ENCODE data around the gene ANKUB1.

Gene ANKUB1

DNA sequence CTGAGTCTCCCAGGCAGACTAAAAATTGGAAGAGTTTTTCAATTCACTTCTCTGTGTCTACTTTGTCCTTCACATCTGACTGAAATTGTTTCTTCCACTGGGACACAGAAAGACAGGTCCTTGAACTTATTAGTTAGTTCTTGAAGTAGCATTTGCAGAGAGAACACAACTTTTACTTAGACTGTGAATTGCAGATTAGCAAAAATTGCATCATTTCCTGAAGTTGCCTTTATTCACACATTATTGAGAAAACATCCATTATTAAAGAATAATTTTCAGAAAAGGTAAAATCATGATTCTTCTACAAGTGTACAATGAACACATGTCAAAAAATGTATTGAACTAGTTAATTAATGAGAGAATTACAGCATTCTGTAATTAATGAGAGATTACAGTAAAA lies 38.6 kb downstream of the ANKUB1 start:
- no peak for DNase-seq (ENCODE audit: low read depth)

DNA sequence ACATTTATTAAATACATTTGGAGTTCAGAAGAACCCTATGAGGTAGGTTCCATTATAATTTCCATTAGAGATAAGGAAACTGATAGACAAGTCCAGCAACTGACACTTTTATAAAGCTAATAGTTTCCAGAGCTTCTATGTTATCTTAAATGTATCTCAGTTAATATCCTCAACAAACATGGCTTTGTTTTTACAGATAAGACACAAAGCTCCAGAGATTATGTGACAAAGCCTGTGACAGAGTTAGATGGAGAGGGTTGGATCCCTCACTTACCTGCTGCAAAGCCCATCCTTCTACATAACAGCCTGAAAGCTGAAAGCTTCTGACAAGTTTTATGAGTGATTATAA lies 39.6 kb downstream of the ANKUB1 start:
- DNase-seq (ENCODE audit: low read depth): no peak

DNA sequence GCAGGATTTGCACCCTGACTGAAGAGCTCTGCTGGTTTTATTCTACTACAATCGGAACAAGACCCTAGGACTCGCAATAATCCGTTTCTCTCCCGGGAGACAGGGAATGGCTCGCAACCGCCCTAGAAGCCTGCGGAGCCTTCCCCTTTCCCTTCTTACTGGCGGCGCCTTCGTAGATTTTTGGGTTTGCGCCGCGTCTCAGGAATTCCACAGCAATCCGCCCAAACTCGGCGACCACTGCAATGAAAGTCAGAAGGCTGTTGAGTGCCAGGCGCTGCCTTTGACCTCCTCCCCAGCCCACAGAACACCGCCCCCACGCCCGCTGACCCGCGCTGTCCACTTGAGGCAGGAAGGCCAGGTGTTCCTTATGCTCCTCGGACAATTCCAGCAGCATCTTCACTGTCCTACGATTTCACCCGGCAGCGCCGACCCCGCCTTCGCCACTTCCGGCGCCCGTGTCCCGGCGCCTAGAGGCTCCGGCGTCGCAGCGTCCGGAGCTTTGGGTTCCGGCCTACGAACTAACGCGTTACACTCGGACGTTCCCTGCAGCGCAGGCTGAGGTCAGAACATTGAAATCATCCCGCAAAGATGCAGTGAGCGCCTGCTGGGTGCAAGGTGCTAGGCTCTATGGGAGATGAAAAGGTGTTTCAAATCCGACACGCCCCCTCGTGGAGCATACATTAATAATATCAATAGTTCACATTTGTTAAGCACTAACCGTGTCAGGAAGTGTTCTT lies 40.1 kb downstream of the ANKUB1 start, which contains the start of gene COMMD2:
COMMD2 (minus strand) TSS at position 439 of the 737 bp plus-strand sequence; CDS start at position 394, 45 bp downstream.
- peak; percentile 66 for DNase-seq (ENCODE audit: low read depth)

DNA sequence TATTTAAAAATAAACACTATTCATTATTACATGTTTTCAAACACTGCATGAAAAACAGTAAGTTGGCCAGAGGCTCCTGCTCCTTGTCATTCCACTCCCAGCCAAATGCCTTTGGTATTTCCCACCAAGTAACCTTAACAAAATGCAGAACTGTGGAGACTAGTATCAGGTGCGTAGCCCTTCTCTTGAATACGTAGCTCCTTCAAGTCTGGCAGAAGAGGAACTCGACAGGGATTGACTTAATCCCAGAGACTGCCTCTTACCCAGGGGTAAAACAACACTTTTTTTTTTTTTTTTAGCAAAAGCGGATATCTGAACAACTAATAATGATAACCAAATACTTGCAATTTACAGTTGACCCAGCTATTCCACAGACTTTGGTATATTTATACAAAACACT lies 40.8 kb downstream of the ANKUB1 start:
- DNase-seq (ENCODE audit: low read depth): no peak

DNA sequence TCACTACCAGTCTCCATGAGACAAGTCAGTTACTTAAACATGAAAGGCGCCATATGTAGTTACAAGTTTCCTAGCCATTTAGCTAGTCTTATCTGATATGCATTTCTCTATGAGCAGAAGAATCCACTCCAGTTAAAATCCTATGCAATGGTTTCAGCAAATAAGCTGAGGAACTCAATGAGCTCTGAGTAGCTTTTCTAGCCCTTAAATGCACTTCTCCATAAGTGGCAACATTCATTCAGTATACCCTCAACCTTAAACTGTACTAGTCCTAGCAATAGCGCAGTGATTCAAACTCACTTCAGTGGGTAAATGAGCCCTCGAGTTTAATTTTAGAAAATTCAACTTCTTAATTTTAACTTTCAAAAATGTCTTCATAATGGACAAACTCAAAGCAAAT lies 47.7 kb downstream of the ANKUB1 start:
- DNase-seq (ENCODE audit: low read depth): no peak

DNA sequence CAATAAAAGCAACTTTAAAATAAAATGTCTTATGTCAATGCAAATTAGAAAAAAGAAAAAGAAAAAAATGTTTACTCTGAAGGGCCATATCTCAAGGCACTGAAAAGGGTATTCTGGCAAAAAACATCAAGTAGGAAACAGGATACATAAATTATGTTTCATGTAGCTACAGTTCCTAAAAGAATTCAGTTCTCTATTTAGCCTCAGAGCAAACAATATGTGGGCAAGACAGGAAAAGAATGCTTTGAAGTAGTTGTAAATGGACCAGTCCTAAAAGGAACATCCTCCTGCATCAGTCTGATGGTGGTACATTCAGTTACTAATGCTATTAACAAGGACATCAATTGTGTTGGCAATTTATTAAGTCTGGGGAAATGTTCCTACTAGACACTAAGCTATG lies 48.2 kb downstream of the ANKUB1 start:
- DNase-seq (ENCODE audit: low read depth): no peak

DNA sequence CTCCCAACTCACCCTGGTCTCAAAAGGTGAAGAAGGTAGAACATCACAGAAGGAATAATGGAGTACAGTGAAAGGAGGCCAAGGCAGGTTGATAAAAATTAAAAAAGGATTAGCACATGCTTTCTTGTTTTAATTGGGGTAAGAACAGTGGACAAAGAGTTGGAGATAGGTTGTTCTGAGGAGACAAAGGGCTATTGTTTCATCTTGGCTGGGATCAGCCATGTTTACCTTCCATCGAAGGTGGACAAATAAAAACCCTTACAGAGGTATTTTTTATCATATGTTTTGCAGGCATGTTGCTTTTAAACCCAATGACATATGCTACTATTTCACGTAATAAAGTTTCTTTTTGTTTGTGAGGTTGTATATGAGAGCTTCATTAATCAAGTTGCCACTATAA lies 53.0 kb downstream of the ANKUB1 start:
- no peak for DNase-seq (ENCODE audit: low read depth)

DNA sequence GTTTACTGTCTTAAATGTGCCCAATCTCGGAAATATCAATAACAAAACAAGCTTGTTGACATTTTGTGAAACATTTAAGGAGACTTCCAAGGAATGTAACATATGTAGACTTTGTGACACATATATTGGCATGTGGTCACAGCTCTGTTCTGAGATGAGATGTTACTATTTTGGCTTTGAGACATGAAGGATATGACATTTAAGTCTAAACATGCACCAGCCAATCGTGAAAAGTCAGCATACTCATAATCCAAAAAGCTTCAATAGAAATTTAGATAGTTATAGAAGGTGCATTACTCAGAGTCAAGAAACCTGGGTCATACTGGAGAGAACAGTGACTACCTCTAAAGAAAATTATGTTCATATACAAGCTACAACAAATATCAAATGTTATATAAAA lies 53.5 kb downstream of the ANKUB1 start:
- DNase-seq (ENCODE audit: low read depth): no peak

DNA sequence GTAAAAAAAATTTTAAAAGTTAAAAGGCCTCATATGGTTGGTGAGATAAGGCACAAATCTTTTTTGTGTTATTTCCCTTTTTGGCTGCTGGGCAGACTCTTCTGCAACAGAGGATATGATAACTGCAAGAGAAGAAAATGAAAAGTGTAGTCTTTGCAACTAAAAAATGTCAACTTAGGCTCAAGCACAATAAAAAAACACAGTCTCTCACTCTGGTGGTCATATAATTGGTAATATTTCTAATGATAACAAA lies 55.5 kb downstream of the ANKUB1 start:
- no peak for DNase-seq (ENCODE audit: low read depth)

DNA sequence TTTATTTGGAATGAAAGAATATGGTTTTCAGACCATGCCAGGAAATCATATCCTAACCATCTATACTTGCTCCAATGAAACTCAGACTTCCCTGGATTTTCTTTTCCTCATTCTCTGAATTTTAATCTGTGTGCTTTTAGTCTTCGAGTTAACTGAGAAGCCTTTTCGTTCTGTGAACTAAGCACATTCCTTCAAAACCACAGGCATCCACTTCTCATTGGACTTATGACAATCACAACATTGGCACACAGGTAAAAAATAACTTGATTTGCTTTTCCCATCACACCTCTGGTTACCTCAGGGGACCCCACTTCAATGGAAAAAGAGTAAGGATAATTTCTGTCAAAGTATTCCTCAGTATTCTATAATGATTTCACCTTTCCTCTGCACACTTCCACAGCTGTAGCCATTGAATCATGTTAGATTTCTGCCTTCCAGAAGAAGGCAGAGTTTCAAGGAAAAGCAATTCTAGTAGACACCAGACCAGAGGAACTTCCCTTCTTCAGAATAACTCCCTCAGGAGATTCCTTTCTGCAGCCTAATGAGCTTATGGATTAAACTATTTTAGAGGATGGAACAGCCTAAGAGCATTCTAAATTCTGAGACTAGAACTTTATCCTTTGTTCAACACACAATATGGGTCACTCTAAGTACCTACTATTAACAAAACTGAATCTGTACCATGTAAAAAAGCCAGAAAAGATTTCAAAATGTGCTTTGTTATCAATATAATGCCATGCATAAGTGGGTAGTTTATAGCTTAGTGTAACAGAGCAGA lies 56.0 kb downstream of the ANKUB1 start:
- DNase-seq (ENCODE audit: low read depth): no peak

DNA sequence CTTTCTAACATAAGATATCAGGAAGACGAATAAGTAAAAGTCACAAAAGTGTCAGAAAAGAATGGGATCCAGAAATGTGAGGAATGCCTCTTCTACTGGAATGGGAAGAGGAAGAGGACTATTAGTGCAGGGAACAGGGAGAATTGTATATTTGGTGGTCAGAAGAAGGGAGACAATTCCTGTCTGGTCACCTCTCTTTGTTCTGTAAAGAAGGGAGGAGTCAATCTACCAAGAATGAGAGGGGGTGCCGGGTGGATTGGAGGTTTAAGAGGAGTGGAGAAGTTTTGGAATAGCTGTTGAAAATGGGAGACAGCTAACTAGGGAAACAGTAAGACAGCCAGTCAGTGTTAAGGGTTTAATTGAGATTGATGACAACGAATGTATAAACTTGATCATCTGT lies 60.1 kb downstream of the ANKUB1 start:
- DNase-seq (ENCODE audit: low read depth): no peak

DNA sequence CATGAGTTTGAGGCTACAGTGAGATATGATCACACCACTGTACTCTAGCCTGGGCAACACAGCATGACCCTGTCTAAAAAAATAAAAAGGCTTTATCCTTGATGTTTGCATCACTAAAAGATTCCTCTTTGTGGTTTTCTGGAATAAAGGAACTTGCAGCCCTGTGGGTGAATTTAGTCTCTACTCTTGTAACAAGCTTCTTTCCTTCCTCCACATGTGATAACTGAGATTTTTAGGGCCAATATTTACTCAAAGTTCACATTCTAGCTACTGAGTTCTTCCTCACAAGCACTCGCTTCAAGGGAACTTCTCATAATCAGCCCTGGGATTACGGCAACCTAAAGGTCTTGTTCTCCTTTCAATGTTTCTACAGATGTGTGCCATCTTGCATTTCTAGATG lies 64.7 kb downstream of the ANKUB1 start:
- DNase-seq (ENCODE audit: low read depth): no peak

DNA sequence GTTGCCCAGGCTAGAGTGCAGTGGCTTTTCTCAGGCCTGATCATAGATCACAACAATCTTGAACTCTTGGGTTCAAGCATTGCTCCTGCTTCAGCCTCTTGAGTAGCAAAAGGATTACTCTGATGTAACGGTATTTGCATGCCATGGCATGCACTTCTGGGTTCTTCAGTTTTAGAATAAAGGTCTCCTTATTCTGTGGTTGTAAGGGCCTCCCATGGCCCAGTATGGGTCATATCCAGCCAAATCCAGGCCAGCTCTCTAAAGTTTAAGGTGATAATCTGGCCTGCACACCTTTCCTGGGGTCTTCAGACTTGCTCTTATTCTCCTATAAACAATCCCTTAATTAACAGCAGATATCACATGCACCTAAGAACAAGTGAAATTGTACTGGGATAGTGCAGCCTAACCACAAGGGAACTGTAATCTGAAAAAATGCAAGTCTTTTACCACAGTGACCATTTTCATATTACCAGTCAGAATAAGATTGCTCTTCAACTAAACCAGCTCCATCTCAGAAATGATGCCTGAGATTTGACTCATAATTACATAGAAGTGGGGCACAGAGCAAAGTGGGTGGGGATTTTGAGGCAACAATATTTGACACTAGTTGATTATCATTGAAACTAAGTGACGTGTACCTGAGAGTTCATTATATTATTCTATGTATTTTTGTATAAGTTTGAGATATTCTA lies 65.5 kb downstream of the ANKUB1 start:
- DNase-seq (ENCODE audit: low read depth): no peak

DNA sequence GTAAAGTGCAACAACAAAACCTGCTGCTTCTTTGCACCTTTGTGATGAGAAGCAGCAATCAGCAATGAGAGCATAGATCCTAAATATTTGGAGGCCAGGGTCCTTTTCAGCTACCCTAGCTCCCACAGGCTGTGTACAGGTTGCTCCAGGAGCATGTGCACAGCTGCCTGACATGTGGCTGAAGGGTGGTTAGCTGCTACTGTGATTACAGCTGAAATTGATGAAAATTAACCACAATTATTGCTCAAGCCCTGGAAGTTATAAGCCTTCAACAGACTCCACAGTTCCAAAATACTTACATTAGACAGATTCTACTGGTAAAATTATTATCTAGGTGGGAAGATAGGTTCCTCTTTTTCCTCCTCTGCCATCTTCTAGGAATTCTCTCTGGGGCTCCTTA lies 68.6 kb downstream of the ANKUB1 start:
- DNase-seq (ENCODE audit: low read depth): no peak

DNA sequence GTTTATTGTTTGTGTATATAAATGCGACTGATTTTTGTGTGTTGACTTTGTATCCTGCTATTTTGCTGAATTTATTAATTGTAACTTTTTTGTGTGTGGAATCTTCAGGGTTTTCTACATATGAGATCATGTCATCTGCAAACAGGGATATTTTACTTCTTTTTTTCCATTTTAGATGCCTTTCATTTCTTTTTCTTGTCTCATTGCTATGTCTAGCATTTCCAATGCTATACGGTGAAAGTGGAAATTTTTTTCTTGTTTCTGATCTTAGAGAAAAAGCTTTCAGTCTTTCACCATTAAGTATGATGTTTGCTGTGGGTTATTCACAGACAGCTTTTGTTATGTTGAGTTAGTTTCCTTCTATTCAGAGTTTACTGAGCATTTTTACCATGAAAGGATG lies 71.4 kb downstream of the ANKUB1 start:
- no peak for DNase-seq (ENCODE audit: low read depth)

DNA sequence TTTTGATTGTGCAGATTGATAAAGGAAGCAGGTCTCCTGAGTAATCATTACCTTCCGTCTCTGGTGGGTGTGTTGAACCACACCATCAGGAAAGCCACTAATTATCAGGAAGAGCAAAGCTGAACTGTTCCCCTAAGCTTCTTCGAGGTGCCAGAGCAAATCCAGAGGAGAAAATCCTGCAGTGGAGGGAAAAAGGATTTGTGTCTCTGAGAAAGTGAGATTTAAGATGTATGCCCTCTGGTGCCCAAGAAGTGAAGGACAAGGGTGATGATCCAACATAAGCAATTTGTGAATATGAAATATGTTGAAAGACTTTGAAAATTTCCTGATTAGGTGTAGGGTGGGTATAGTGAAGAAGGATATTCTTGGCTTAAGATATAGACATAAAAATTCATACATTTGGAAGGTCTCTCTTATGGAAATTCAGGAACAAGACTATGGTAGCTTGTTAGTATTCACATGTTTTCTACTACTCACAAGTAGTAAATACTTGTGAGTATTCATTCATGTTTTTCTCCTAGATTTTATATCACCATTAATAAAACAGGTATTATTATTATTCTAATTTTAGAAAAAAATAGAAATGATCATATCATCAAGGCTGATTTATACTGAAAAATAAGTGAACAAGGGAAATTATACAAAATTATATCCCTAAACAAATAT lies 74.8 kb downstream of the ANKUB1 start:
- DNase-seq (ENCODE audit: low read depth): no peak

DNA sequence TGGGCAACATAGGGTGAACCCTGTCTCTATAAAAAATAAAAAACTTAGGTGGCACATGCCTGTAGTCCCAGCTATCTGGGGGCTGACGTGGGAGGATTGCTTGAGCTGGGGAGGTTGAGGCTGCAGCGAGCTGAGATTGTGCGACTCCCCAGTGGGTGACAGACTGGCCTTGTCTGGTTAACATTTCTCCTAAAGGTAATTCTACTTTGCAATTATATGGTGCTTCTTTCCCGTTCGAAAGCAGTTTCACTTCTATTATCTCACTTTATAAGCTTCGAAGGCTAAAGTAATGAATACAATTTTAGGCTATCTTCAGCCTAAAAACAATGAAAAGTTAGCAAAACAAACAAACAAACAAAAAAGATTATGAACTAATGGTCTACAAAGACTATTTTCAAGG lies 75.4 kb downstream of the ANKUB1 start:
- no peak for DNase-seq (ENCODE audit: low read depth)

DNA sequence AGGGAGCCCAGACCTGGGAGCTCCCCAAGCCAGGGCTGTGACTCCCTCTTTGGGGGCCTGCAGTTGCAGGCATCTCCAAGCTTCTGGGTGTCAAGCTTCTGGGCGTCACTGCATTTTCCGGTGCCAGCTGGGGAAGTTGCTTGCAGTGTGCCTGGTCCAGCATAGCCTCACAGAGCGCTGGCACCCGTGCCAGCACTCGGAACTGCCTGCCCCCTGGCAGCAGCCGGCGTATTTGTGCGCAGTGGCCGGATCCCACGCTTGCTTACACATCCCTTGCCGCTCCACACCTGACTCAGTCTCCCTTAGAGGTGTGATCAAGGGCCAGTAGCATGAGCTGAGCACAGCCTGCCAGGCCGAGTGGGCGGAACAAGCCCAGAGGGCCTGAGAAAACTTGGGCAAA lies 77.1 kb downstream of the ANKUB1 start:
- no peak for DNase-seq (ENCODE audit: low read depth)

DNA sequence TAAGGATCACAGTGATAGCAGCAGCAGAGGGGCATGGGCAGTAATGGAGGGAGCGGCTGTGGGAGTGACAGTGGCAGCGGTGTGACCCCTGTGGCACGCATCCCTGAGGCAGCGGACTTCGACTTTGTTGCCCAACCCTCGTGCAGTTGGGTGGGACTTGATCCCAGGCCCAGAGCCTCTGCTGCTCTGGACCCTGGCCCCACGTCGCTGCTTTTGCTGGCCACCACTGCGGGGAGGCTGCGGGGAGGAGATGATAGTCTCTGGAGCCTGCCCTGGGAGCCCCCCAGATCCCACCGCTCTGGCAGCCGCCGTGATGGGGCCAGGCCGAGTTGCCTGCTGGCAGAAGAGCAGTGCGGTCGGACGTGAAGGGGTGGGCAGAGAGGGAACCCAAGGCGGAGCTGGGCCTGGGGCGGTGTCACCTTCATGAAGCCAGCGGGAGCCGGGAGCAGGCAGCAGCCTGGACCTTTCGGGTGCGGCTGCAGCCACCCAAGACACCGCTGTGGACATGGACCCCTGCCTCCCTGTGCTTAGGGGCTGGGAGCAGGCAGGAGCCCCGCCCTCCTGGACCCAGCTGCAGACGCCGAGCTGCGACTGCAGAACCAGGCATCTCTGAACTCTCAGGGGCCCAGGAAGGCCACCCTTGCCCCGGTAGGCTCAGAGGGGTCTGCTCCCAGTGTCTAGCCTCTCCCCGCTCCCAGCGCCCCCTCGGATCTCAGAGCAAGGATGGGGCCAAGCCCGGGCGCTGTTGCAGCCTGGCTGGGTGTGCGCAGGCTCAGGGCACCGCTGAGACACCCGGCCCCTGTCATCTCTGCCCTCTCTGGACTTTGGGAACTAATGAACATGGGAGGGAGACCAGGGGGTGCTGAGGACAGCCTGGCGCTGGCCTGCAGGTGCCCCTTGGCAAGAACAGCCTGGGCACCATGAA lies 78.4 kb downstream of the ANKUB1 start:
- no peak for DNase-seq (ENCODE audit: low read depth)
